Fibroblast of lung (primary cell): Measurements from ENCODE around the gene DMP1.

Source experiments
- CTCF ChIP-seq, 2 donors: IDR thresholded peaks in 1 of 2; conservative IDR thresholded peaks in 1 of 2; 1 replicate in 1 of 2; 2 replicates in 1 of 2; pipeline ENCODE4 v1.5.1; 2011 to 2012; ENCODE audit warnings: low read length in 2 of 2, control low read depth in 1 of 2, inconsistent platforms in 1 of 2, low read depth in 1 of 2, mild to moderate bottlenecking in 1 of 2
- EZH2 ChIP-seq: IDR thresholded peaks from 2 replicates; pipeline ENCODE4 v1.5.1; 2012; ENCODE audit warnings: low read length, control low read depth, mild to moderate bottlenecking; ENCODE audit errors: missing control alignments

- no peak for TF ChIP-seq CTCF (conservative IDR thresholded peaks at IDR 0.05 in 1 of 2, IDR thresholded peaks at IDR 0.05 in 1 of 2; ENCODE audit: low read depth in 1 of 2, low read length in 2 of 2)
- TF ChIP-seq EZH2, result no peak
Observed at GRCh38 chr4:87659247-87659931, 9.3 kb downstream of the DMP1 start.
